GM23338 (cell line): ENCODE results near the gene ZNF322. TPM values are rescaled to one million over a fixed set of nuclear protein-coding genes. Genes with fewer than 3 reads are reported as not detected.

ENCODE experiments used
- ATAC-seq: fragments of 200-7000 bp; cut with Tn5 transposase; 3 replicates; pipeline ENCODE4 v1.9.1; 2020
- DNase-seq: peaks from one replicate; pipeline ENCODE4 v3.0.0-alpha.2; 2015; ENCODE audit warnings: low spot score
- H2AFZ ChIP-seq: fragments of 200-600 bp; sonication (generic); 2 replicates; pipeline ENCODE4 v1.8.0; 2016; ENCODE audit warnings: antibody characterized with exemption, mild to moderate bottlenecking, moderate library complexity
- H3F3A ChIP-seq: fragments of 200-600 bp; sonication (generic); replicated peaks from 2 replicates; pipeline ENCODE4 v1.8.0; 2017; ENCODE audit warnings: antibody characterized with exemption, mixed run types, low read depth
- H3K27ac ChIP-seq: fragments of 200-600 bp; sonication (generic); 2 replicates; pipeline ENCODE4 v1.6.1; 2016; ENCODE audit warnings: low read depth
- H3K27me3 ChIP-seq: fragments of 200-600 bp; sonication (generic); 2 replicates; pipeline ENCODE4 v1.8.0; 2016; ENCODE audit warnings: mild to moderate bottlenecking, mixed run types, moderate library complexity; ENCODE audit not compliant: insufficient read depth
- H3K36me3 ChIP-seq: fragments of 200-600 bp; sonication (generic); 2 replicates; pipeline ENCODE4 v1.8.0; 2016; ENCODE audit warnings: mild to moderate bottlenecking; ENCODE audit not compliant: insufficient read depth
- H3K4me1 ChIP-seq: fragments of 200-600 bp; sonication (generic); 2 replicates; pipeline ENCODE4 v1.8.0; 2016; ENCODE audit warnings: mild to moderate bottlenecking, moderate library complexity; ENCODE audit not compliant: insufficient read depth
- H3K4me2 ChIP-seq: fragments of 200-600 bp; sonication (generic); 2 replicates; pipeline ENCODE4 v1.7.1; 2017; ENCODE audit warnings: mixed run types
- H3K4me3 ChIP-seq: fragments of 200-600 bp; sonication (generic); 2 replicates; pipeline ENCODE4 v1.6.1; 2016; ENCODE audit warnings: mixed run types
- H3K79me2 ChIP-seq: fragments of 200-600 bp; sonication (generic); replicated peaks from 2 replicates; pipeline ENCODE4 v1.8.0; 2017; ENCODE audit warnings: mild to moderate bottlenecking; ENCODE audit not compliant: insufficient read depth
- H3K9me2 ChIP-seq: fragments of 200-600 bp; sonication (generic); 2 replicates; pipeline ENCODE4 v1.8.0; 2017; ENCODE audit not compliant: insufficient read depth
- H4K20me1 ChIP-seq: fragments of 200-600 bp; sonication (generic); replicated peaks from 2 replicates; pipeline ENCODE4 v1.8.0; 2017; ENCODE audit warnings: mild to moderate bottlenecking; ENCODE audit not compliant: insufficient read depth
- H3K27ac Mint-ChIP-seq: 2 replicates; pipeline ENCODE4 v1.8.0; 2020; ENCODE audit warnings: inconsistent platforms, mild to moderate bottlenecking, moderate library complexity, mixed read lengths
- H3K27me3 Mint-ChIP-seq: 3 replicates; pipeline ENCODE4 v1.8.0; 2022; ENCODE audit warnings: low read depth, mild to moderate bottlenecking, moderate library complexity, mixed read lengths, inconsistent platforms; ENCODE audit not compliant: insufficient read depth, poor library complexity
- H3K36me3 Mint-ChIP-seq: 3 replicates; pipeline ENCODE4 v1.8.0; 2021; ENCODE audit warnings: low read depth, mild to moderate bottlenecking, inconsistent platforms, moderate library complexity, mixed read lengths
- H3K4me1 Mint-ChIP-seq: 3 replicates; pipeline ENCODE4 v1.8.0; 2020; ENCODE audit warnings: mild to moderate bottlenecking, inconsistent platforms, mixed read lengths
- H3K4me3 Mint-ChIP-seq: 3 replicates; pipeline ENCODE4 v1.8.0; 2021; ENCODE audit warnings: moderate library complexity, mild to moderate bottlenecking, inconsistent platforms, mixed read lengths
- H3K9me3 Mint-ChIP-seq: 3 replicates; pipeline ENCODE4 v1.8.0; 2020; ENCODE audit warnings: moderate library complexity, mild to moderate bottlenecking, inconsistent platforms, mixed read lengths
- CREB1 ChIP-seq: fragments of 250-450 bp; sonication (Bioruptor Pico); IDR thresholded peaks from 2 replicates; pipeline ENCODE4 v1.5.0; 2020; ENCODE audit warnings: low read depth, mild to moderate bottlenecking, moderate library complexity
- EZH2 ChIP-seq: fragments of 200-600 bp; sonication (generic); IDR thresholded peaks from one replicate; pipeline ENCODE4 v1.8.0; 2017; ENCODE audit warnings: antibody characterized with exemption, mild to moderate bottlenecking, low read depth; ENCODE audit not compliant: unreplicated experiment
- EZH2phosphoT487 ChIP-seq: fragments of 200-600 bp; sonication (generic); IDR thresholded peaks from one replicate; pipeline ENCODE4 v1.8.1; 2018; ENCODE audit warnings: antibody characterized with exemption; ENCODE audit not compliant: unreplicated experiment
- JUNB ChIP-seq: IDR thresholded peaks from one replicate; pipeline ENCODE4 v1.6.1; 2016; ENCODE audit warnings: antibody characterized with exemption; ENCODE audit not compliant: unreplicated experiment
- NANOG ChIP-seq: IDR thresholded peaks from 2 replicates; pipeline ENCODE4 v1.6.1; 2016; ENCODE audit warnings: antibody characterized with exemption, borderline replicate concordance
- POLR2AphosphoS5 ChIP-seq: IDR thresholded peaks from 2 replicates; pipeline ENCODE4 v1.6.1; 2016; ENCODE audit warnings: antibody characterized with exemption, low read depth
- STAT1 ChIP-seq: IDR thresholded peaks from one replicate; pipeline ENCODE4 v1.6.1; 2016; ENCODE audit warnings: antibody characterized with exemption; ENCODE audit not compliant: unreplicated experiment
- ZNF114 ChIP-seq: fragments of 250-450 bp; sonication (Bioruptor Pico); IDR thresholded peaks from 2 replicates; pipeline ENCODE4 v1.5.0; 2020; ENCODE audit warnings: mild to moderate bottlenecking, moderate library complexity
- ZNF331 ChIP-seq: fragments of 250-450 bp; sonication (Bioruptor Pico); IDR thresholded peaks from 2 replicates; pipeline ENCODE4 v1.5.0; 2020; ENCODE audit warnings: low read depth, mild to moderate bottlenecking, moderate library complexity
- polyA plus RNA-seq: library from polyadenylated mRNA; unstranded; fragments of >200 nt; fragmentation: Nextera tagmentation; extraction: Ambion mirVana; gene quantifications from 2 replicates; pipeline ENCODE4 v1.2.1, GENCODE V29; 2016
- total RNA-seq: library from RNA; depleted of rRNA; stranded (reverse); fragments of >200 nt; shearing (Covaris generic); gene quantifications from 2 replicates; pipeline ENCODE4 v1.2.3, GENCODE V29; 2014
- TF ChIP-seq, protein P1 (sequence below): IDR thresholded peaks from 2 replicates; pipeline ENCODE4 v1.6.1; 2016; ENCODE audit warnings: antibody characterized with exemption
- TF ChIP-seq, protein P2 (sequence below), 2 experiments: fragments of 200-600 bp in 1 of 2; sonication (generic) in 1 of 2; conservative IDR thresholded peaks; 2 replicates each; pipeline versions ENCODE4 v1.5.1 to v1.6.1; 2016 to 2017; ENCODE audit warnings: antibody characterized with exemption in 2 of 2, low read depth in 2 of 2, mild to moderate bottlenecking in 2 of 2, moderate library complexity in 1 of 2
- TF ChIP-seq, protein P3 (sequence below): IDR thresholded peaks from one replicate; pipeline ENCODE4 v1.6.1; 2018; ENCODE audit warnings: antibody characterized with exemption; ENCODE audit not compliant: unreplicated experiment
- TF ChIP-seq, protein P4 (sequence below): fragments of 250-450 bp; sonication (Bioruptor Pico); IDR thresholded peaks from 2 replicates; pipeline ENCODE4 v1.5.0; 2020; ENCODE audit warnings: mild to moderate bottlenecking, moderate library complexity

The ZNF322 gene
- total and polyA plus RNA-seq, 2 experiments from 2014 or later, result 43.3 to 61.0 TPM

DNA sequence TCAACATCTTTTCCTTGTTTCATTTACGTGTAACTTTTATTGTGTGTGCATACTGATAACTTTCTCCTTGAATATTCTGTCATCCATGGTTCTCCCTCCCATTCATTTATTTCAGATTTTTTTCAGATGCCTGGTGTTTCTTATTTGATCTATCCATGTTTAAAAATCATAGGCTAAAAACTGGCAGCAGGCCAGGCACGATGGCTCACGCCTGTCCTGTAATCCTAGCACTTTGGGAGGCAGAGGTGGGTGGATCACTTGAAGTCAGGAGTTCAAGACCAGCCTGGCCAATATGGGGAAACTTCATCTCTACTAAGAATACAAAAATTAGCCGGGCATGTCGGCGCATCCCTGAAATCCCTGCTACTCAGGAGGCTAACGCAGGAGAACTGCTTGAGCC lies 31.7 kb downstream of the ZNF322 start:
- DNase-seq, result no peak
- no peak for ATAC-seq
- Histone ChIP-seq H3K27ac (no peak overlapping the region), H3K36me3 (no peaks in the 10 kb centered on the region), H3K79me2 (no peaks in the 10 kb centered on the region), H4K20me1 (peaks cover 2% of the 10 kb centered on the region; the same call in 1 of the 2 replicates), H3K4me1 (no peaks in the 10 kb centered on the region), H3K27me3 (no peaks in the 10 kb centered on the region), H3K4me3 (no peak overlapping the region), H3F3A (no peaks in the 10 kb centered on the region), H3K9me2 (no peaks in the 10 kb centered on the region), H2AFZ (no peak overlapping the region), H3K4me2 (no peak overlapping the region)
- Mint-ChIP-seq H3K27me3 (no peaks in the 10 kb centered on the region), H3K4me1 (no peaks in the 10 kb centered on the region), H3K36me3 (no peaks in the 10 kb centered on the region), H3K27ac (no peak overlapping the region), H3K9me3 (peaks cover 18% of the 10 kb centered on the region), H3K4me3 (no peak overlapping the region)
- TF ChIP-seq, protein P1, sequence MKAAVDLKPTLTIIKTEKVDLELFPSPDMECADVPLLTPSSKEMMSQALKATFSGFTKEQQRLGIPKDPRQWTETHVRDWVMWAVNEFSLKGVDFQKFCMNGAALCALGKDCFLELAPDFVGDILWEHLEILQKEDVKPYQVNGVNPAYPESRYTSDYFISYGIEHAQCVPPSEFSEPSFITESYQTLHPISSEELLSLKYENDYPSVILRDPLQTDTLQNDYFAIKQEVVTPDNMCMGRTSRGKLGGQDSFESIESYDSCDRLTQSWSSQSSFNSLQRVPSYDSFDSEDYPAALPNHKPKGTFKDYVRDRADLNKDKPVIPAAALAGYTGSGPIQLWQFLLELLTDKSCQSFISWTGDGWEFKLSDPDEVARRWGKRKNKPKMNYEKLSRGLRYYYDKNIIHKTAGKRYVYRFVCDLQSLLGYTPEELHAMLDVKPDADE, result no peak
- TF ChIP-seq EZH2, result no peak
- no peak for TF ChIP-seq JUNB
- TF ChIP-seq NANOG, result no peak
- TF ChIP-seq, protein P2, sequence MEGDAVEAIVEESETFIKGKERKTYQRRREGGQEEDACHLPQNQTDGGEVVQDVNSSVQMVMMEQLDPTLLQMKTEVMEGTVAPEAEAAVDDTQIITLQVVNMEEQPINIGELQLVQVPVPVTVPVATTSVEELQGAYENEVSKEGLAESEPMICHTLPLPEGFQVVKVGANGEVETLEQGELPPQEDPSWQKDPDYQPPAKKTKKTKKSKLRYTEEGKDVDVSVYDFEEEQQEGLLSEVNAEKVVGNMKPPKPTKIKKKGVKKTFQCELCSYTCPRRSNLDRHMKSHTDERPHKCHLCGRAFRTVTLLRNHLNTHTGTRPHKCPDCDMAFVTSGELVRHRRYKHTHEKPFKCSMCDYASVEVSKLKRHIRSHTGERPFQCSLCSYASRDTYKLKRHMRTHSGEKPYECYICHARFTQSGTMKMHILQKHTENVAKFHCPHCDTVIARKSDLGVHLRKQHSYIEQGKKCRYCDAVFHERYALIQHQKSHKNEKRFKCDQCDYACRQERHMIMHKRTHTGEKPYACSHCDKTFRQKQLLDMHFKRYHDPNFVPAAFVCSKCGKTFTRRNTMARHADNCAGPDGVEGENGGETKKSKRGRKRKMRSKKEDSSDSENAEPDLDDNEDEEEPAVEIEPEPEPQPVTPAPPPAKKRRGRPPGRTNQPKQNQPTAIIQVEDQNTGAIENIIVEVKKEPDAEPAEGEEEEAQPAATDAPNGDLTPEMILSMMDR (conservative IDR thresholded peaks at IDR 0.05; ENCODE audit: low read depth in 2 of 2), result no peak
- no peak for TF ChIP-seq STAT1
- no peak for TF ChIP-seq CREB1 (CRISPR knock-in tag)
- TF ChIP-seq, protein P3, sequence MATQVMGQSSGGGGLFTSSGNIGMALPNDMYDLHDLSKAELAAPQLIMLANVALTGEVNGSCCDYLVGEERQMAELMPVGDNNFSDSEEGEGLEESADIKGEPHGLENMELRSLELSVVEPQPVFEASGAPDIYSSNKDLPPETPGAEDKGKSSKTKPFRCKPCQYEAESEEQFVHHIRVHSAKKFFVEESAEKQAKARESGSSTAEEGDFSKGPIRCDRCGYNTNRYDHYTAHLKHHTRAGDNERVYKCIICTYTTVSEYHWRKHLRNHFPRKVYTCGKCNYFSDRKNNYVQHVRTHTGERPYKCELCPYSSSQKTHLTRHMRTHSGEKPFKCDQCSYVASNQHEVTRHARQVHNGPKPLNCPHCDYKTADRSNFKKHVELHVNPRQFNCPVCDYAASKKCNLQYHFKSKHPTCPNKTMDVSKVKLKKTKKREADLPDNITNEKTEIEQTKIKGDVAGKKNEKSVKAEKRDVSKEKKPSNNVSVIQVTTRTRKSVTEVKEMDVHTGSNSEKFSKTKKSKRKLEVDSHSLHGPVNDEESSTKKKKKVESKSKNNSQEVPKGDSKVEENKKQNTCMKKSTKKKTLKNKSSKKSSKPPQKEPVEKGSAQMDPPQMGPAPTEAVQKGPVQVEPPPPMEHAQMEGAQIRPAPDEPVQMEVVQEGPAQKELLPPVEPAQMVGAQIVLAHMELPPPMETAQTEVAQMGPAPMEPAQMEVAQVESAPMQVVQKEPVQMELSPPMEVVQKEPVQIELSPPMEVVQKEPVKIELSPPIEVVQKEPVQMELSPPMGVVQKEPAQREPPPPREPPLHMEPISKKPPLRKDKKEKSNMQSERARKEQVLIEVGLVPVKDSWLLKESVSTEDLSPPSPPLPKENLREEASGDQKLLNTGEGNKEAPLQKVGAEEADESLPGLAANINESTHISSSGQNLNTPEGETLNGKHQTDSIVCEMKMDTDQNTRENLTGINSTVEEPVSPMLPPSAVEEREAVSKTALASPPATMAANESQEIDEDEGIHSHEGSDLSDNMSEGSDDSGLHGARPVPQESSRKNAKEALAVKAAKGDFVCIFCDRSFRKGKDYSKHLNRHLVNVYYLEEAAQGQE, result no peak
- TF ChIP-seq, protein P4, sequence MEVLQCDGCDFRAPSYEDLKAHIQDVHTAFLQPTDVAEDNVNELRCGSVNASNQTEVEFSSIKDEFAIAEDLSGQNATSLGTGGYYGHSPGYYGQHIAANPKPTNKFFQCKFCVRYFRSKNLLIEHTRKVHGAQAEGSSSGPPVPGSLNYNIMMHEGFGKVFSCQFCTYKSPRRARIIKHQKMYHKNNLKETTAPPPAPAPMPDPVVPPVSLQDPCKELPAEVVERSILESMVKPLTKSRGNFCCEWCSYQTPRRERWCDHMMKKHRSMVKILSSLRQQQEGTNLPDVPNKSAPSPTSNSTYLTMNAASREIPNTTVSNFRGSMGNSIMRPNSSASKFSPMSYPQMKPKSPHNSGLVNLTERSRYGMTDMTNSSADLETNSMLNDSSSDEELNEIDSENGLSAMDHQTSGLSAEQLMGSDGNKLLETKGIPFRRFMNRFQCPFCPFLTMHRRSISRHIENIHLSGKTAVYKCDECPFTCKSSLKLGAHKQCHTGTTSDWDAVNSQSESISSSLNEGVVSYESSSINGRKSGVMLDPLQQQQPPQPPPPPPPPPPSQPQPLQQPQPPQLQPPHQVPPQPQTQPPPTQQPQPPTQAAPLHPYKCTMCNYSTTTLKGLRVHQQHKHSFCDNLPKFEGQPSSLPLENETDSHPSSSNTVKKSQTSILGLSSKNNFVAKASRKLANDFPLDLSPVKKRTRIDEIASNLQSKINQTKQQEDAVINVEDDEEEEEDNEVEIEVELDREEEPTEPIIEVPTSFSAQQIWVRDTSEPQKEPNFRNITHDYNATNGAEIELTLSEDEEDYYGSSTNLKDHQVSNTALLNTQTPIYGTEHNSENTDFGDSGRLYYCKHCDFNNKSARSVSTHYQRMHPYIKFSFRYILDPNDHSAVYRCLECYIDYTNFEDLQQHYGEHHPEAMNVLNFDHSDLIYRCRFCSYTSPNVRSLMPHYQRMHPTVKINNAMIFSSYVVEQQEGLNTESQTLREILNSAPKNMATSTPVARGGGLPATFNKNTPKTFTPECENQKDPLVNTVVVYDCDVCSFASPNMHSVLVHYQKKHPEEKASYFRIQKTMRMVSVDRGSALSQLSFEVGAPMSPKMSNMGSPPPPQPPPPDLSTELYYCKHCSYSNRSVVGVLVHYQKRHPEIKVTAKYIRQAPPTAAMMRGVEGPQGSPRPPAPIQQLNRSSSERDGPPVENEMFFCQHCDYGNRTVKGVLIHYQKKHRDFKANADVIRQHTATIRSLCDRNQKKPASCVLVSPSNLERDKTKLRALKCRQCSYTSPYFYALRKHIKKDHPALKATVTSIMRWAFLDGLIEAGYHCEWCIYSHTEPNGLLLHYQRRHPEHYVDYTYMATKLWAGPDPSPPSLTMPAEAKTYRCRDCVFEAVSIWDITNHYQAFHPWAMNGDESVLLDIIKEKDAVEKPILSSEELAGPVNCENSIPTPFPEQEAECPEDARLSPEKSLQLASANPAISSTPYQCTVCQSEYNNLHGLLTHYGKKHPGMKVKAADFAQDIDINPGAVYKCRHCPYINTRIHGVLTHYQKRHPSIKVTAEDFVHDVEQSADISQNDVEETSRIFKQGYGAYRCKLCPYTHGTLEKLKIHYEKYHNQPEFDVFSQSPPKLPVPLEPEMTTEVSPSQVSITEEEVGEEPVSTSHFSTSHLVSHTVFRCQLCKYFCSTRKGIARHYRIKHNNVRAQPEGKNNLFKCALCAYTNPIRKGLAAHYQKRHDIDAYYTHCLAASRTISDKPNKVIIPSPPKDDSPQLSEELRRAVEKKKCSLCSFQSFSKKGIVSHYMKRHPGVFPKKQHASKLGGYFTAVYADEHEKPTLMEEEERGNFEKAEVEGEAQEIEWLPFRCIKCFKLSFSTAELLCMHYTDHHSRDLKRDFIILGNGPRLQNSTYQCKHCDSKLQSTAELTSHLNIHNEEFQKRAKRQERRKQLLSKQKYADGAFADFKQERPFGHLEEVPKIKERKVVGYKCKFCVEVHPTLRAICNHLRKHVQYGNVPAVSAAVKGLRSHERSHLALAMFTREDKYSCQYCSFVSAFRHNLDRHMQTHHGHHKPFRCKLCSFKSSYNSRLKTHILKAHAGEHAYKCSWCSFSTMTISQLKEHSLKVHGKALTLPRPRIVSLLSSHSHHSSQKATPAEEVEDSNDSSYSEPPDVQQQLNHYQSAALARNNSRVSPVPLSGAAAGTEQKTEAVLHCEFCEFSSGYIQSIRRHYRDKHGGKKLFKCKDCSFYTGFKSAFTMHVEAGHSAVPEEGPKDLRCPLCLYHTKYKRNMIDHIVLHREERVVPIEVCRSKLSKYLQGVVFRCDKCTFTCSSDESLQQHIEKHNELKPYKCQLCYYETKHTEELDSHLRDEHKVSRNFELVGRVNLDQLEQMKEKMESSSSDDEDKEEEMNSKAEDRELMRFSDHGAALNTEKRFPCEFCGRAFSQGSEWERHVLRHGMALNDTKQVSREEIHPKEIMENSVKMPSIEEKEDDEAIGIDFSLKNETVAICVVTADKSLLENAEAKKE (CRISPR knock-in tag), result no peak
- no peak for TF ChIP-seq EZH2phosphoT487
- TF ChIP-seq ZNF331 (CRISPR knock-in tag), result no peak
- no peak for TF ChIP-seq ZNF114 (CRISPR knock-in tag)
- TF ChIP-seq POLR2AphosphoS5, result no peak
